IPS-20b (cell line): ENCODE results near the gene MAST3.

ENCODE experiments used
- H3K27ac ChIP-seq: one replicate; pipeline ENCODE4 v1.5.1; 2013; ENCODE audit warnings: low read length
- H3K27me3 ChIP-seq: 2 replicates; pipeline ENCODE4 v1.6.1; 2013; ENCODE audit warnings: mild to moderate bottlenecking, low read length, inconsistent platforms; ENCODE audit not compliant: insufficient read depth
- H3K36me3 ChIP-seq: 2 replicates; pipeline ENCODE4 v1.6.1; 2013; ENCODE audit warnings: low read depth, mild to moderate bottlenecking, inconsistent platforms, low read length, moderate library complexity; ENCODE audit not compliant: insufficient read depth
- H3K4me1 ChIP-seq: 2 replicates; pipeline ENCODE4 v1.6.1; 2013; ENCODE audit warnings: mild to moderate bottlenecking, control low read depth, inconsistent platforms, low read length, moderate library complexity; ENCODE audit not compliant: insufficient read depth
- H3K4me3 ChIP-seq: 2 replicates; pipeline ENCODE4 v1.5.1; 2013; ENCODE audit warnings: mild to moderate bottlenecking, low read length, inconsistent platforms
- H3K9ac ChIP-seq: 2 replicates; pipeline ENCODE4 v1.6.1; 2013; ENCODE audit warnings: low read depth, mild to moderate bottlenecking, inconsistent platforms, low read length, moderate library complexity
- H3K9me3 ChIP-seq: 2 replicates; pipeline ENCODE4 v1.6.1; 2013; ENCODE audit warnings: mild to moderate bottlenecking, low read depth, low read length, inconsistent platforms; ENCODE audit not compliant: insufficient read depth

The MAST3 gene

GRCh38 chr19:18128805-18129204 is 31.2 kb downstream of the MAST3 start:
- H3K9me3 ChIP-seq = no peaks in the 10 kb centered on the region
- H3K27ac ChIP-seq = no peak overlapping the region
- no peak overlapping the region for H3K9ac ChIP-seq
- H3K4me3 ChIP-seq = no peak overlapping the region
- H3K36me3 ChIP-seq = peaks cover 31% of the 10 kb centered on the region
- no peaks in the 10 kb centered on the region for H3K27me3 ChIP-seq
- H3K4me1 ChIP-seq = no peaks in the 10 kb centered on the region

- H3K36me3 ChIP-seq = peaks cover 24% of the 10 kb centered on the region
Measured at GRCh38 chr19:18130523-18131242, 33.1 kb downstream of the MAST3 start.

GRCh38 chr19:18131841-18132596 is 34.4 kb downstream of the MAST3 start:
- Histone ChIP-seq H3K9ac (no peak overlapping the region), H3K9me3 (no peaks in the 10 kb centered on the region), H3K36me3 (peaks cover 30% of the 10 kb centered on the region), H3K4me3 (no peak overlapping the region), H3K27ac (no peak overlapping the region), H3K27me3 (no peaks in the 10 kb centered on the region), H3K4me1 (no peaks in the 10 kb centered on the region)

More at GRCh38 chr19:18130523-18131242, 33.1 kb downstream of the MAST3 start:
- Histone ChIP-seq H3K4me3 (no peak overlapping the region), H3K4me1 (no peaks in the 10 kb centered on the region), H3K9ac (no peak overlapping the region), H3K27ac (no peak overlapping the region), H3K9me3 (no peaks in the 10 kb centered on the region), H3K27me3 (no peaks in the 10 kb centered on the region)

GRCh38 chr19:18135712-18136584 is 38.4 kb downstream of the MAST3 start:
- Histone ChIP-seq H3K9ac (no peak overlapping the region), H3K4me3 (no peak overlapping the region), H3K4me1 (no peaks in the 10 kb centered on the region), H3K27ac (no peak overlapping the region), H3K9me3 (no peaks in the 10 kb centered on the region), H3K27me3 (no peaks in the 10 kb centered on the region), H3K36me3 (peaks cover 30% of the 10 kb centered on the region)

GRCh38 chr19:18137242-18137641 is 39.7 kb downstream of the MAST3 start:
- Histone ChIP-seq H3K27me3 (no peaks in the 10 kb centered on the region), H3K4me3 (no peak overlapping the region), H3K9ac (no peak overlapping the region), H3K36me3 (peaks cover 34% of the 10 kb centered on the region), H3K27ac (no peak overlapping the region), H3K9me3 (no peaks in the 10 kb centered on the region), H3K4me1 (no peaks in the 10 kb centered on the region)

- no peak overlapping the region for H3K9ac ChIP-seq
- no peak overlapping the region for H3K4me3 ChIP-seq
- H3K4me1 ChIP-seq = no peaks in the 10 kb centered on the region
- H3K27me3 ChIP-seq = no peaks in the 10 kb centered on the region
- no peaks in the 10 kb centered on the region for H3K9me3 ChIP-seq
- H3K27ac ChIP-seq = no peak overlapping the region
- peaks cover 34% of the 10 kb centered on the region for H3K36me3 ChIP-seq
Measured at GRCh38 chr19:18137657-18138339, 40.2 kb downstream of the MAST3 start.

GRCh38 chr19:18140473-18140872 is 42.9 kb downstream of the MAST3 start:
- Histone ChIP-seq H3K9ac (no peak overlapping the region), H3K4me3 (no peak overlapping the region), H3K4me1 (no peaks in the 10 kb centered on the region), H3K9me3 (no peaks in the 10 kb centered on the region), H3K27ac (no peak overlapping the region), H3K27me3 (no peaks in the 10 kb centered on the region), H3K36me3 (peaks cover 58% of the 10 kb centered on the region)

- Histone ChIP-seq H3K9me3 (no peaks in the 10 kb centered on the region), H3K27me3 (no peaks in the 10 kb centered on the region), H3K4me3 (no peak overlapping the region), H3K4me1 (no peaks in the 10 kb centered on the region), H3K27ac (no peak overlapping the region), H3K36me3 (peaks cover 54% of the 10 kb centered on the region), H3K9ac (no peak overlapping the region)
Measured at GRCh38 chr19:18141031-18141430, 43.5 kb downstream of the MAST3 start.

GRCh38 chr19:18143902-18144301 is 46.3 kb downstream of the MAST3 start:
- Histone ChIP-seq H3K27ac (no peak overlapping the region), H3K27me3 (no peaks in the 10 kb centered on the region), H3K9me3 (no peaks in the 10 kb centered on the region), H3K4me3 (no peak overlapping the region), H3K36me3 (peaks cover 43% of the 10 kb centered on the region), H3K4me1 (no peaks in the 10 kb centered on the region), H3K9ac (no peak overlapping the region)

GRCh38 chr19:18144361-18144760 is 46.8 kb downstream of the MAST3 start:
- peaks cover 40% of the 10 kb centered on the region for H3K36me3 ChIP-seq
- H3K27me3 ChIP-seq = no peaks in the 10 kb centered on the region
- H3K9ac ChIP-seq = no peak overlapping the region
- no peaks in the 10 kb centered on the region for H3K4me1 ChIP-seq
- no peak overlapping the region for H3K27ac ChIP-seq
- H3K9me3 ChIP-seq = no peaks in the 10 kb centered on the region
- no peak overlapping the region for H3K4me3 ChIP-seq

- Histone ChIP-seq H3K36me3 (peaks cover 40% of the 10 kb centered on the region), H3K4me1 (no peaks in the 10 kb centered on the region)
Measured at GRCh38 chr19:18144906-18145305, 47.3 kb downstream of the MAST3 start.

More at GRCh38 chr19:18144906-18145305, 47.3 kb downstream of the MAST3 start:
- Histone ChIP-seq H3K4me3 (no peak overlapping the region), H3K9ac (no peak overlapping the region), H3K9me3 (no peaks in the 10 kb centered on the region), H3K27ac (no peak overlapping the region), H3K27me3 (no peaks in the 10 kb centered on the region)
